H9 (cell line): Measurements from ENCODE around the gene FCN2. TPM values are rescaled to one million over a fixed set of nuclear protein-coding genes. Genes with fewer than 3 reads are reported as not detected.

Experiments
- DNase-seq: peaks from one replicate; pipeline ENCODE4 v3.0.0-alpha.2; 2017
- H2AFZ ChIP-seq: one replicate; pipeline ENCODE4 v1.6.1; 2013; ENCODE audit warnings: mild to moderate bottlenecking, low read length, control low read depth, moderate library complexity
- H2AK5ac ChIP-seq: 2 replicates; pipeline ENCODE4 v1.6.1; 2013; ENCODE audit warnings: low read length, control low read depth, mixed read lengths; ENCODE audit not compliant: insufficient read length
- H2BK120ac ChIP-seq: one replicate; pipeline ENCODE4 v1.6.1; 2013; ENCODE audit warnings: low read depth, mild to moderate bottlenecking, low read length, control low read depth, inconsistent platforms; ENCODE audit not compliant: poor library complexity, severe bottlenecking
- H2BK12ac ChIP-seq: 2 replicates; pipeline ENCODE4 v1.6.1; 2013; ENCODE audit warnings: low read length, control low read depth, mixed read lengths, low read depth; ENCODE audit not compliant: insufficient read length
- H2BK15ac ChIP-seq: 2 replicates; pipeline ENCODE4 v1.6.1; 2013; ENCODE audit warnings: low read depth, low read length, control low read depth
- H2BK20ac ChIP-seq: one replicate; pipeline ENCODE4 v1.6.1; 2013; ENCODE audit warnings: low read depth, mild to moderate bottlenecking, low read length, control low read depth, inconsistent platforms; ENCODE audit not compliant: poor library complexity, severe bottlenecking
- H2BK5ac ChIP-seq: 2 replicates; pipeline ENCODE4 v1.6.1; 2013; ENCODE audit warnings: low read length, control low read depth, mixed read lengths; ENCODE audit not compliant: insufficient read length
- H3K14ac ChIP-seq: 2 replicates; pipeline ENCODE4 v1.6.1; 2013; ENCODE audit warnings: low read length, control low read depth; ENCODE audit not compliant: insufficient read depth
- H3K18ac ChIP-seq: 2 replicates; pipeline ENCODE4 v1.6.1; 2013; ENCODE audit warnings: low read depth, mild to moderate bottlenecking, mixed read lengths, low read length, control low read depth; ENCODE audit not compliant: insufficient read length
- H3K23ac ChIP-seq: 2 replicates; pipeline ENCODE4 v1.6.1; 2013; ENCODE audit warnings: low read length, control low read depth, mixed read lengths, low read depth; ENCODE audit not compliant: insufficient read length
- H3K23me2 ChIP-seq: 2 replicates; pipeline ENCODE4 v1.6.1; 2013; ENCODE audit warnings: low read depth, mild to moderate bottlenecking, mixed read lengths, low read length, control low read depth; ENCODE audit not compliant: insufficient read length, poor library complexity, severe bottlenecking
- H3K27ac ChIP-seq: 2 replicates; pipeline ENCODE4 v1.5.1; 2013; ENCODE audit warnings: low read length, control low read depth, mixed read lengths, low read depth; ENCODE audit not compliant: insufficient read length
- H3K27me3 ChIP-seq: 2 replicates; pipeline ENCODE4 v1.6.1; 2013; ENCODE audit warnings: low read length, control low read depth, inconsistent platforms; ENCODE audit not compliant: insufficient read depth
- H3K4ac ChIP-seq: 2 replicates; pipeline ENCODE4 v1.6.1; 2013; ENCODE audit warnings: low read depth, mild to moderate bottlenecking, control low read depth, inconsistent platforms, low read length, moderate library complexity
- H3K4me1 ChIP-seq: 2 replicates; pipeline ENCODE4 v1.6.1; 2013; ENCODE audit warnings: low read length, control low read depth, inconsistent platforms; ENCODE audit not compliant: insufficient read depth
- H3K4me2 ChIP-seq: 2 replicates; pipeline ENCODE4 v1.6.1; 2013; ENCODE audit warnings: low read length, control low read depth, mixed read lengths; ENCODE audit not compliant: insufficient read length, insufficient read depth
- H3K56ac ChIP-seq: 2 replicates; pipeline ENCODE4 v1.6.1; 2013; ENCODE audit warnings: low read depth, mild to moderate bottlenecking, mixed read lengths, low read length, control low read depth; ENCODE audit not compliant: insufficient read length
- H3K79me1 ChIP-seq: 2 replicates; pipeline ENCODE4 v1.6.1; 2013; ENCODE audit warnings: low read depth, mild to moderate bottlenecking, moderate library complexity, low read length, control low read depth, inconsistent platforms; ENCODE audit not compliant: insufficient read depth, poor library complexity, severe bottlenecking
- H3K79me2 ChIP-seq: 2 replicates; pipeline ENCODE4 v1.6.1; 2013; ENCODE audit warnings: low read length, control low read depth, inconsistent platforms; ENCODE audit not compliant: insufficient read depth
- H3K9ac ChIP-seq: 2 replicates; pipeline ENCODE4 v1.6.1; 2013; ENCODE audit warnings: low read length, control low read depth, mixed read lengths; ENCODE audit not compliant: insufficient read length; ENCODE audit errors: extremely low read depth
- H3K9me3 ChIP-seq: one replicate; pipeline ENCODE4 v1.6.1; 2013; ENCODE audit warnings: low read depth, low read length, inconsistent platforms; ENCODE audit not compliant: control insufficient read depth
- H3T11ph ChIP-seq: one replicate; pipeline ENCODE4 v1.6.1; 2013; ENCODE audit warnings: mild to moderate bottlenecking, low read length, control low read depth, inconsistent platforms
- H4K20me1 ChIP-seq: one replicate; pipeline ENCODE4 v1.6.1; 2013; ENCODE audit not compliant: control insufficient read depth, insufficient read length, insufficient read depth
- H4K5ac ChIP-seq: 2 replicates; pipeline ENCODE4 v1.6.1; 2013; ENCODE audit warnings: low read depth, mild to moderate bottlenecking, mixed read lengths, low read length, control low read depth; ENCODE audit not compliant: insufficient read length
- H4K8ac ChIP-seq: replicated peaks from 2 replicates; pipeline ENCODE4 v1.6.1; 2013; ENCODE audit warnings: low read length, control low read depth, mixed read lengths, low read depth; ENCODE audit not compliant: insufficient read length
- H4K91ac ChIP-seq: 2 replicates; pipeline ENCODE4 v1.6.1; 2013; ENCODE audit warnings: low read depth, mild to moderate bottlenecking, moderate library complexity, mixed read lengths, low read length, control low read depth; ENCODE audit not compliant: insufficient read length
- H3K27ac Mint-ChIP-seq, 3 experiments: 2 replicates in 2 of 3; 3 replicates in 1 of 3; pipeline ENCODE4 v1.8.0; 2020 to 2021; ENCODE audit warnings: mixed read lengths in 3 of 3, mild to moderate bottlenecking in 1 of 3, moderate library complexity in 1 of 3
- H3K27me3 Mint-ChIP-seq: 2 replicates; pipeline ENCODE4 v1.8.0; 2021; ENCODE audit warnings: low read depth, mild to moderate bottlenecking, moderate library complexity, mixed read lengths
- H3K36me3 Mint-ChIP-seq, 3 experiments: 2 replicates in 2 of 3; 3 replicates in 1 of 3; pipeline ENCODE4 v1.8.0; 2020 to 2021; ENCODE audit warnings: low read depth in 3 of 3, mixed read lengths in 3 of 3; ENCODE audit not compliant: insufficient read depth in 1 of 3
- H3K4me1 Mint-ChIP-seq, 2 experiments: 2 replicates each; pipeline ENCODE4 v1.8.0; 2020; ENCODE audit warnings: mixed read lengths in 2 of 2
- H3K4me3 Mint-ChIP-seq, 2 experiments: 2 replicates in 1 of 2; 3 replicates in 1 of 2; pipeline ENCODE4 v1.8.0; 2020 to 2021; ENCODE audit warnings: mild to moderate bottlenecking in 2 of 2, mixed read lengths in 2 of 2, moderate library complexity in 1 of 2
- H3K9me3 Mint-ChIP-seq, 2 experiments: 2 replicates in 1 of 2; 3 replicates in 1 of 2; pipeline ENCODE4 v1.8.0; 2020; ENCODE audit warnings: mild to moderate bottlenecking in 2 of 2, mixed read lengths in 2 of 2, moderate library complexity in 1 of 2
- WGBS: extraction: QIAGEN DNeasy Blood & Tissue Kit; methylation state at CpG from one replicate; pipeline ENCODE4 v1.1.7; 2013; ENCODE audit warnings: missing lambda C conversion rate, low lambda C conversion rate, mixed read lengths; ENCODE audit not compliant: insufficient read length; ENCODE audit errors: extremely low coverage; 5-methylcytosine and 5-hydroxymethylcytosine counted together
- total RNA-seq: library from RNA; stranded (reverse); gene quantifications from 2 replicates; pipeline ENCODE4 v1.2.1, GENCODE V29; 2021
- TF ChIP-seq, protein P1 (sequence below): fragments of 200-600 bp; sonication (generic); conservative IDR thresholded peaks from 3 replicates; pipeline ENCODE4 v1.8.0; 2021; ENCODE audit warnings: antibody characterized with exemption, mild to moderate bottlenecking

FCN2 gene
- total RNA-seq, 1 experiment from 2014 or later, result not detected

DNA sequence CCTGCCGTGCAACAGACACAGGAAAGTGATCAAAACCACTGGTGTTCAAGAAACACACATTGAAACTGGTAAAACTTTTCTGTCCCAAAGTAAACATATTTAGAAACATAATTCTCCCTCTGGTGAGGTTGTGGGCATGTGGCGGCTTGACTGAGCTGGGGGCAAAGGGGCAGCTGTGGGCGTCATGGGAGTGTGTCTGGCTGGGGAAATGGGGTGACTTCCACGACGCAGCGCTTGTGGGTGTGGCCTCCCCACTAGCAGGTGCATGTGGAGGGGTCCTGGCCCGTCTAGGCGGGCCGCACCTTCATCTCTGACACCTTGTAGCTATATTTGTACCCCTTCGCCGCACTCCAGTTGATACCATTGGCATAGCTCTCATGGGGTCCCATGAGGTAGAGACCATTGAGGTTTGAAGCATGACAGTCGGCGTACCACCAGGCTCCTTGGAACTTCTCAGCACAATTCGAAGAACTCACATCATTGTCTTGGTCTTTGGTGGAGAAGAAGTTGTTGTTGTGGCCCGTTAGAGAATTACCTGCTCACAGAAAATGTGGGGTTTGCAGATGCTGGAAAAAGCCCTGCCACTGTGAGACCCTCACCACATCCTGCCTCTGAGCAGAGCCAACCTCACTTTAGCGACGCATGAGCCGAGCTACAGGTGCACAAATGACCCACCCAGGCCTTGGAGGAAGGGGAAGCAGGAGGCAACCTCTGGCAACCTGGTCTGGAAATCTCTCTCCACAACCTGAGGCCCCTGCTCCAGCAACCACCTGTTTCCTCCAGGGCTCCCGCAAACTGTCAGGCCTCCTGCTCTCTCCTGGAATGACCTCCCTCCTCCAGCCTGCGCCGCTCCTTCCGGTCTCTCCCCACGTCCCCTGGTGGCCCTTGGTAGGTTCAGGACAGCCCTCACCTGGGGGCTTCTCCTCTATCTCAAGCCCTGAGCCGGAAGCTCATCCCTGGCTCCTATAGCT lies 29.2 kb downstream of the FCN2 start:
- Histone ChIP-seq H3K18ac (no peak overlapping the region), H3K9ac (no peak overlapping the region), H3T11ph (no peak overlapping the region), H3K9me3 (no peaks in the 10 kb centered on the region), H2BK20ac (no peak overlapping the region), H2BK12ac (no peak overlapping the region), H2AFZ (no peak overlapping the region), H3K27ac (no peak overlapping the region), H4K91ac (no peak overlapping the region), H4K8ac (no peak overlapping the region), H3K56ac (no peak overlapping the region), H3K23me2 (no peaks in the 10 kb centered on the region), H2AK5ac (no peak overlapping the region), H3K27me3 (no peaks in the 10 kb centered on the region), H4K20me1 (no peaks in the 10 kb centered on the region), H3K79me2 (no peaks in the 10 kb centered on the region), H3K4me2 (no peak overlapping the region), H3K14ac (no peak overlapping the region; the same call in 1 of the 2 replicates), H2BK5ac (no peak overlapping the region), H3K23ac (no peak overlapping the region), H4K5ac (no peak overlapping the region), H2BK15ac (no peak overlapping the region), H3K79me1 (no peaks in the 10 kb centered on the region), H2BK120ac (no peak overlapping the region), H3K4ac (no peak overlapping the region), H3K4me1 (no peaks in the 10 kb centered on the region)
- Mint-ChIP-seq H3K27me3 (no peaks in the 10 kb centered on the region), H3K36me3 (no peaks in the 10 kb centered on the region), H3K4me3 (no peak overlapping the region), H3K9me3 (no peaks in the 10 kb centered on the region), H3K27ac (no peak overlapping the region), H3K4me1 (no peaks in the 10 kb centered on the region)
- no peak for DNase-seq
- TF ChIP-seq, protein P1, sequence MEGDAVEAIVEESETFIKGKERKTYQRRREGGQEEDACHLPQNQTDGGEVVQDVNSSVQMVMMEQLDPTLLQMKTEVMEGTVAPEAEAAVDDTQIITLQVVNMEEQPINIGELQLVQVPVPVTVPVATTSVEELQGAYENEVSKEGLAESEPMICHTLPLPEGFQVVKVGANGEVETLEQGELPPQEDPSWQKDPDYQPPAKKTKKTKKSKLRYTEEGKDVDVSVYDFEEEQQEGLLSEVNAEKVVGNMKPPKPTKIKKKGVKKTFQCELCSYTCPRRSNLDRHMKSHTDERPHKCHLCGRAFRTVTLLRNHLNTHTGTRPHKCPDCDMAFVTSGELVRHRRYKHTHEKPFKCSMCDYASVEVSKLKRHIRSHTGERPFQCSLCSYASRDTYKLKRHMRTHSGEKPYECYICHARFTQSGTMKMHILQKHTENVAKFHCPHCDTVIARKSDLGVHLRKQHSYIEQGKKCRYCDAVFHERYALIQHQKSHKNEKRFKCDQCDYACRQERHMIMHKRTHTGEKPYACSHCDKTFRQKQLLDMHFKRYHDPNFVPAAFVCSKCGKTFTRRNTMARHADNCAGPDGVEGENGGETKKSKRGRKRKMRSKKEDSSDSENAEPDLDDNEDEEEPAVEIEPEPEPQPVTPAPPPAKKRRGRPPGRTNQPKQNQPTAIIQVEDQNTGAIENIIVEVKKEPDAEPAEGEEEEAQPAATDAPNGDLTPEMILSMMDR, result no peak
- WGBS, result no CpG with 5 or more reads among the region's 24 CpGs
